Left ventricle myocardium inferior (tissue), 1 donor: Measurements from ENCODE around the gene A1BG. TPM values are rescaled to one million over a fixed set of nuclear protein-coding genes. Genes with fewer than 3 reads are reported as not detected.

Experiments
- DNase-seq: peaks from one replicate; pipeline ENCODE4 v3.0.0-alpha.2; 2020
- H3K27ac ChIP-seq: fragments of 200-600 bp; replicated peaks from 2 replicates; pipeline ENCODE4 v1.8.0; 2021
- H3K27me3 ChIP-seq: fragments of 200-600 bp; 2 replicates; pipeline ENCODE4 v1.8.0; 2021; ENCODE audit warnings: low read depth
- H3K36me3 ChIP-seq: fragments of 200-600 bp; 2 replicates; pipeline ENCODE4 v1.8.0; 2021
- H3K4me1 ChIP-seq: fragments of 200-600 bp; 2 replicates; pipeline ENCODE4 v1.8.0; 2021
- H3K4me3 ChIP-seq: fragments of 200-600 bp; 2 replicates; pipeline ENCODE4 v1.8.0; 2021; ENCODE audit warnings: mild to moderate bottlenecking, moderate library complexity
- H3K9me3 ChIP-seq: fragments of 200-600 bp; replicated peaks from 2 replicates; pipeline ENCODE4 v1.8.0; 2021
- CTCF ChIP-seq: fragments of 200-600 bp; IDR thresholded peaks from 2 replicates; pipeline ENCODE4 v1.8.0; 2021; ENCODE audit warnings: antibody characterized with exemption, mild to moderate bottlenecking, borderline replicate concordance
- intact Hi-C: fragments of 100-400 bp; cut with micrococcal nuclease; formaldehyde crosslinking; loops from one replicate; pipeline ENCODE4 v1.11.0; 2022
- total RNA-seq: library from RNA; stranded (reverse); fragmentation: NEBNext Ultra II Directional; extraction: Animal tissue kit (Norgen Biotek cat#: 25700); gene quantifications from one replicate; pipeline ENCODE4 v1.2.1, GENCODE V29; 2021
- donor health status: DM: no; HTN: yes; CAD: no; lungs with severe emphysema.

The A1BG gene
- total RNA-seq, 1 donor from 2014 or later: 3.7 TPM

GRCh38 chr19:58399903-58400302 lies 46.6 kb upstream of the A1BG start:
- no peak for TF ChIP-seq CTCF
- no peaks in the 10 kb centered on the region for H3K9me3 ChIP-seq
- peaks cover 4% of the 10 kb centered on the region for H3K36me3 ChIP-seq
- H3K27me3 ChIP-seq: peaks cover 34% of the 10 kb centered on the region
- intact Hi-C loops: no loop called here
- DNase-seq: no peak
- no peak overlapping the region for H3K4me3 ChIP-seq
- peaks cover 34% of the 10 kb centered on the region for H3K4me1 ChIP-seq
- no peak overlapping the region for H3K27ac ChIP-seq

- intact Hi-C loops: no loop called here
- no peaks in the 10 kb centered on the region for H3K9me3 ChIP-seq
- H3K36me3 ChIP-seq: peaks cover 18% of the 10 kb centered on the region
- H3K4me3 ChIP-seq: no peak overlapping the region
- TF ChIP-seq CTCF: no peak
- H3K27me3 ChIP-seq: peaks cover 34% of the 10 kb centered on the region
- H3K4me1 ChIP-seq: peaks cover 34% of the 10 kb centered on the region
- H3K27ac ChIP-seq: no peak overlapping the region
- DNase-seq: no peak
Observed at GRCh38 chr19:58398545-58398944, 45.3 kb upstream of the A1BG start.

GRCh38 chr19:58398087-58398486 lies 44.8 kb upstream of the A1BG start:
- no peak for TF ChIP-seq CTCF
- Histone ChIP-seq H3K4me3 (no peak overlapping the region), H3K4me1 (peaks cover 34% of the 10 kb centered on the region), H3K9me3 (no peaks in the 10 kb centered on the region), H3K27me3 (peaks cover 34% of the 10 kb centered on the region), H3K36me3 (peaks cover 23% of the 10 kb centered on the region), H3K27ac (no peak overlapping the region)
- intact Hi-C loops: no loop called here
- no peak for DNase-seq

GRCh38 chr19:58397533-58398037 lies 44.3 kb upstream of the A1BG start:
- DNase-seq: no peak
- H3K4me3 ChIP-seq: no peak overlapping the region
- intact Hi-C loops: no loop called here
- peaks cover 28% of the 10 kb centered on the region for H3K36me3 ChIP-seq
- H3K27me3 ChIP-seq: peaks cover 34% of the 10 kb centered on the region
- H3K4me1 ChIP-seq: peaks cover 34% of the 10 kb centered on the region
- no peak for TF ChIP-seq CTCF
- H3K9me3 ChIP-seq: no peaks in the 10 kb centered on the region
- H3K27ac ChIP-seq: no peak overlapping the region

- no peak for DNase-seq
- intact Hi-C loops: no loop called here
- H3K27ac ChIP-seq: no peak overlapping the region
Observed at GRCh38 chr19:58396691-58397532, 43.6 kb upstream of the A1BG start.

More at GRCh38 chr19:58396691-58397532, 43.6 kb upstream of the A1BG start:
- Histone ChIP-seq H3K9me3 (no peaks in the 10 kb centered on the region), H3K4me3 (peak overlapping the region; percentile 33), H3K36me3 (peaks cover 33% of the 10 kb centered on the region), H3K4me1 (peaks cover 30% of the 10 kb centered on the region), H3K27me3 (peaks cover 34% of the 10 kb centered on the region)
- no peak for TF ChIP-seq CTCF
